ENCODE results near the gene PRAMEF11. TPM values are rescaled to one million over a fixed set of nuclear protein-coding genes. Genes with fewer than 3 reads are reported as not detected.

The PRAMEF11 gene
- total RNA-seq, result not detected in 2 replicates

GRCh38 chr1:12831310-12831709, at the start of gene PRAMEF11:
PRAMEF11 (minus strand) TSS chr1:12831410; CDS start chr1:12828789, 2,621 bp downstream.

GRCh38 chr1:12856786-12857185, 25.6 kb upstream of the PRAMEF11 start, which contains the start of gene PRAMEF2:
PRAMEF2 (plus strand) TSS chr1:12857086; CDS start chr1:12859010, 1,924 bp downstream.

GRCh38 chr1:12848620-12849019, 17.4 kb upstream of the PRAMEF11 start, which contains the start of gene HNRNPCL1:
HNRNPCL1 (minus strand) TSS chr1:12848720; CDS start chr1:12848289, 431 bp downstream.

GRCh38 chr1:12791097-12791496, 40.1 kb downstream of the PRAMEF11 start, which contains the start of gene PRAMEF1:
PRAMEF1 (plus strand) TSS chr1:12791397; CDS start chr1:12793228, 1,831 bp downstream.

Other genes with a start within 250 kb of the PRAMEF11 start
- gene DHRS3, start 213.2 kb downstream of the PRAMEF11 start, total RNA-seq, result 179 and 234 TPM in 2 replicates
- under 0.01 TPM in 1 of 2 replicates, not detected in the other for gene AADACL4, start 187.3 kb downstream of the PRAMEF11 start, total RNA-seq
- gene AADACL3, start 115.3 kb downstream of the PRAMEF11 start, total RNA-seq, result not detected in 2 replicates
- not detected in 2 replicates for gene CFAP107, start 85.2 kb downstream of the PRAMEF11 start, total RNA-seq
- gene PRAMEF12, start 57.7 kb downstream of the PRAMEF11 start, total RNA-seq, result not detected in 2 replicates
- gene PRAMEF1, start 40.0 kb downstream of the PRAMEF11 start, total RNA-seq, result not detected in 2 replicates
- gene HNRNPCL1, start 17.3 kb upstream of the PRAMEF11 start, total RNA-seq, result not detected in 2 replicates
- gene PRAMEF2, start 25.7 kb upstream of the PRAMEF11 start, total RNA-seq, result not detected in 2 replicates
- not detected in 2 replicates for gene PRAMEF4, start 54.8 kb upstream of the PRAMEF11 start, total RNA-seq
- gene PRAMEF10, start 66.9 kb upstream of the PRAMEF11 start, total RNA-seq, result not detected in 2 replicates
- not detected in 2 replicates for gene PRAMEF7, start 85.2 kb upstream of the PRAMEF11 start, total RNA-seq
- not detected in 2 replicates for gene PRAMEF6, start 116.2 kb upstream of the PRAMEF11 start, total RNA-seq
- not detected in 2 replicates for gene PRAMEF27, start 225.2 kb upstream of the PRAMEF11 start, total RNA-seq
- gene HNRNPCL3, start 229.4 kb upstream of the PRAMEF11 start, total RNA-seq, result not detected in 2 replicates
- not detected in 2 replicates for gene PRAMEF25, start 239.4 kb upstream of the PRAMEF11 start, total RNA-seq

All from regular cardiac myocyte (primary cell).